Left renal pelvis (tissue), 4 donors: ENCODE results near the gene FEZF1. TPM values are rescaled to one million over a fixed set of nuclear protein-coding genes. Genes with fewer than 3 reads are reported as not detected.
"Not testable (repeated sequence)": the region's sequence is repeated elsewhere in the genome, so short reads cannot be mapped to it uniquely, and the experiment has no call there.

Experiments used
- DNase-seq, 4 donors: peaks; one replicate each; pipeline ENCODE4 v3.0.0-alpha.2; 2013; ENCODE audit warnings: low read depth in 4 of 4, low spot score in 3 of 4
- polyA plus RNA-seq, 4 donors: library from polyadenylated mRNA; unstranded; fragments of 120-200 nt; gene quantifications; one replicate each; pipeline ENCODE4 v1.2.1, GENCODE V29; 2013; ENCODE audit not compliant: insufficient read length in 4 of 4

Gene FEZF1
- polyA plus RNA-seq, 4 donors: not detected

DNA sequence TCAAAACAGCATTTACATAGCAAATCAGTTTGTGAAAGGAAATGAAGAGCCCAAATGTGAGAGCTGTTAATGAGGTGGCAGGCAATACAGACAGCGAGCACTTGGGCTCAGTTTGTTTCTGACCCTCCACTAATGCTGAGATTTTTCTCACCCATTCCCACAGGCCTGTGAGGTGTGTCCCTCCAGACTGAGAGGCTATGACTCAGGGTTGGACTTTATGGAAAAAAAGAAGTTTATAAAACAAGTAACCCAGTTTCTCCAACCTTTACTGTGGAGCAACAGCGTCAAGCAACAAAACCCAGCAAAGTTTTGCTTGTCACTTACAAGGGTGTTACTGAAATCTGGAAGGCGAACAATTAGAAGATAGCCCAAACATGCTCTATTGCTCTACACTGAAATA, 4.9 kb upstream of the FEZF1 start:
- DNase-seq: no peak

DNA sequence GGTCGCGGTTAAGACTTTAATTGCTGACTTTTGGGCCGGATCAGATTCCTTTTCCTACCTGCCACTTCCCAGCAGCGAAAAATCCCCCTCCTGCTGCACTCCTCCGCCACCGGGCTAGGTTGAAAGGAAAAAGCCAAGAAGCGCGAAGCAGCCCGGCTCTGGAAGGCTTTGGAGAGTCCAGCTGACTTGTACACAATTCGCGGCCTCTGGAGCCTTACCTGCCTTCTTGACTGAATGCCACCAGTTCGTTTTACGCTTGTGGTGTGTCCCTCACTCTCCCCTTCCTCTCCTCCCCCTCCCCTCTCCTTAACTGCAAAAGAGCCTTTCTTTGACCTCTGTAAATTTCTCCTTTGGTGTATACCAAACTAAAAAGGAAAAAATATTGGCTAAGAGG, 2.7 kb upstream of the FEZF1 start:
- DNase-seq: no peak

DNA sequence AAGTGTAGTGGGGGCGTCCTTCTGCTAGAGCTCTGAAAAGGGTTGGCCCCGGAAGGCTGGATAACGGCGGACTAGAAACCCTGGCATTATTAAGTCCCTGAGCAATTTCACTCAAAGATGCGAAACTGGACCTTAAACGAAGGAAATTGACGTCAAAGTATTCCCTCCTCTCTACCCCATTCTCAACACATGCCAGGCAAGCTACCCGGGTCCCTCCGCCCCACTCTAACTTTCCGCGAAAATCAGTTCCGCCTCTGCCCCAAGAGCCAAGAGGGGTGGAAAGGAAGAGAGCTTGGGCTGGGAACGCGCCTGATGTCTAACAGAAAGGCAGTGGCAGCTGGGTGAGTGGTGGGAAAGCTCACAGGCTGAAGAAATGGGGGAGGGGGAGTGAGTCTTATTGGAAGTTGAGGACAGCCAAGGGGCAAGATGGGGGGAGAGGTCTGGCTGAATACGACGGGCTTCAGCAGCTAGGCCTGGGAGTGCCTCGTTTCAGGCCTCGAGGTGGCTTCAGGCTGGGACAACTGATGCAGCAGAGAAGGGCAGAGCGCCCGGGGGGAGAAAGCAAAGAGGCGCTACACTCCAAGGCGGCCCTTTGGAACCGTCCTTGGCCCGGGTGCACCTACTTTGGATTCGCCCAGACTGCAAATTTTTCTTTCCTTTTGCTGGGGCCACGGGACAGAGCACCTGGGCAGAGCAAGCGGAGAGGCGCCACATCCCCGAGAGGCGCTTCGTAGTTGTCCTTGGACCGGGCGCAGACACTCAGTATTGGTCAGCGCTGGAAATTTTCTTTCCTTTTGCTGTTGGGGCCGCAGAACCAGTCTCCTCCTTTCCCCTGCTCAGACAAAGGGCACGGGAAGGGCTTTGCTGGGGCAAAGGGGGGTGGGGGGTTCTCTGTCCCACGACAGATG, 2.0 kb upstream of the FEZF1 start:
- DNase-seq: no peak

DNA sequence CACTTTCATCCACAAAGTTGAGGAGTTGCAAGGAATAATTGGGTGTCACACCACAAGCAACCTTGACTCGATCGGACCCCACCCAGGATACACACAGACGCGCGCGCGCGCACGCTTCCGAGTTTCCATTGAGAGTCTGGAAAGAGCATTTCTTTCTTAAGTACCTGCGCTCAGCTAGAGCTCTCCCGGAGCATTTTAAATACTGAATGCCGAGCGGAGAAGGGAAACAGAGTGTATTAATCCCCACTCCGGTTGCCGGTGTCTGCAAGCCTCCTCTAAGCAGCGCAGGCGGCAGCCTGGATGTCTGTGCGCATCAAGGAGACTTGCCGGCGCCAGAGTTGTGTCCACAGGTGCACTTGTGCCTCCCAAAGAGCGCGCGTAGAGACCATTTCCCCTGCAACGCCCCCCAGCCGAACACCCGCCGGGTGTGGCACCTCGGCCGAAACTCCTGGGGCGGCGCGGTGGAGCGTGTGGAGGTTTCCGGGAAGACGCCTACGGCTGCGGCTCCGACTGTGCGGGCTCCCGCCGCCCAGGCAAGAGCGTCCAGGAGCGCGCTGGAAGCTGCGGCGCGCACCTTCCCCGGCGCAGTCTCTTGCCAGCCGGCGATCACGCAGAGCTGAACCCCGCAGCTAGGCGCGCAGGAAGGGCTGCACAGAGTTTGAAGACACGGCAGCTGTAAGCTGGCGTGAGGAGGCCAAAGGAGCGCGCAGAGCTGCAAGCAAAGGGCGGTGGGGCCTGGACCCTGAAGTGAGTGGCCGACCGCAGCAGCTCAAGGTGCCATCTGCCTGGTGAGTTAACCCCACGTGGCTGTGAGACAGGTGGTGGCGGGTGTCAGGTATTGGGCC, 1.1 kb upstream of the FEZF1 start:
- DNase-seq: no peak

DNA sequence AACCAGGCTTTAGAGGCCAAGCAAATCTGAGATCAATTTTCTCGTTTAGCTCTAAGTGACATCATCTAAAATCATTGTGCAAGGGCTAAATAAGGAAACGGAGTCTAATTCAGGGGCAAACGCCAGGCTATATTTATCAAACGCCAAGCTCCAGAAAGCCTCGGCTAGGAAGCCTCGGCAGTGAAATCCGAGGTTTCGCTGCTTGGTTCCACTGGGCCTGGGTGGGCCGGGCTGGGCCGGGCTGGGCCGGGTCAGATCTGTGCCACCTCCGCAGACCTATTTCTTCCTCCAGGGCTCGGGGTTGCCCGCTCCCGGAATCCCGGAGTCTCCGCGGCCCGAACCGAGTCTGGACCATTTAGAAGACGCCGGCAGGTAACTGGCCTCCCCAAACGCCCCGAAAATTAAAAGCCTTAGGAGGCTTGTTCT, 459 bp upstream of the FEZF1 start:
- no peak for DNase-seq

DNA sequence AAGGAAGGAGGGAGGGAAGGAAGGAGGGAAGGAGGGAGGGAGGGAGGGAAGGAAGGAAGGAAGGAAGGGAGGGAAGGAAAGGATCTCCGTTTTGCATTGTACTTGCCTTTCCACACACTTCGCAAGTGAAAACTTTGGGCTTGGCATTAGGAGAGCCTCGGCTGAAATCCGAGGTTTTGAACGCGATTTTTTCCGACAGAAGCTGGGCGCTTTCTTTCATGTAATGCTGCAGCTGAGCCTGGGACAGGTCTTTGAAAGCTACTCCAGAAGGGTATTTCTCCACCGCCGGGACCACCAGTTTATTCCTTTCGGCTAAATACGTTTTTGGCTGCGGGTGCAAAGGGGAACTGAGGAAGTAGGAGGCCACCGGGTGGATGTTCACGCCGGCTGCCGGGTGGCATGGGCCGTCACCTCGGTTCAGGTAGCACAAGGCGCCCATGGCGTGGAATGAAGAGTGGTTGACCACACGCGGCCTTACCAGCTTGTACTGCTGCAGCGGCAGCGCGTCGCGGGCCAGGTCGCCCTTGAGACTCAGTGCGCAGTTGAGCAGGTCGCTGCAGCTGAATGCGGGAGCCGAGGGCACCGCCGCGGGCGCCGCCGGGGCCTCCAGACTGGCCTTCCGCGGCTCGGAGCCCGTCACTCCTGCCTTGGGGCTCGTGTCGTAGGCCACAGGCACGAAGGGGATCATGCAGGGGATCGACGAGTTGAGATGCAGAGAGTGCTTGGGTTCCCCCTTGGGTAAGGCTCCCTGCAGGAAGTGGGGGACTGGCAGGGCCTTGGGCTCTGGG, 825 bp downstream of the FEZF1 start:
- DNase-seq: no peak

DNA sequence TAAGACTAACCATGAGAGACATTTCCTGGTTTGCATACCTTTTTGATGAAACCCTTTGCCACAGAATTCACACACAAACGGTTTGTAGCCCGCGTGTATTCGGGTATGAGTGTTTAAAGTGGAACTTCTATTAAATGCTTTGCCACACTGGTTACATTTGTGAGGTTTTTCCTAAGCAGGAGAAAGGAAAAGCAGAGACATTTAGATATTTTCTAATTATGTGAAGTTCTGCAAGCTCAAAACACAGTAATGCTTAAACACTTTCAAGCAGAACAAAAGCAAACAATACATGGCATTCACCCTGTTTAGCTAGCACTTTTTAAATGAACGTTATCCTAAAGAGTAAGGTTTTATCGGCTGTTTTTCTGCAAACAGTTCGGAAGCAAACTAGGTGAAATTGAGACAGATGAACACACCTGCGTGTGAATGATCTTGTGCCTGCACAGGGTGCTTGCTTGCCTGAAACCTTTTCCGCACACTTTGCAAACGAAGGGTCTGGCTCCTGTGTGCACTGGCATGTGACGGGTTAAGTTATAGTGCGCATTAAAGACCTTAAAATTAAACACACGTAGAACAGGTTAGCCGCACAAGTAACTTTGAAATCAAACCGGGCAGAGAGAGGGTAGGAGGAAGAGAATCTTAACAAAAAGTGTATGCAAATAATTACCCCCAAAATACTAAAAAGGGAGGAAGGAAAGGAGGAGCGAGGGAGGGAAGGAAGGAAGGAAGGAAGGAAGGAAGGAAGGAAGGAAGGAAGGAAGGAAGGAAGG, 1.6 kb downstream of the FEZF1 start:
- no peak for DNase-seq

DNA sequence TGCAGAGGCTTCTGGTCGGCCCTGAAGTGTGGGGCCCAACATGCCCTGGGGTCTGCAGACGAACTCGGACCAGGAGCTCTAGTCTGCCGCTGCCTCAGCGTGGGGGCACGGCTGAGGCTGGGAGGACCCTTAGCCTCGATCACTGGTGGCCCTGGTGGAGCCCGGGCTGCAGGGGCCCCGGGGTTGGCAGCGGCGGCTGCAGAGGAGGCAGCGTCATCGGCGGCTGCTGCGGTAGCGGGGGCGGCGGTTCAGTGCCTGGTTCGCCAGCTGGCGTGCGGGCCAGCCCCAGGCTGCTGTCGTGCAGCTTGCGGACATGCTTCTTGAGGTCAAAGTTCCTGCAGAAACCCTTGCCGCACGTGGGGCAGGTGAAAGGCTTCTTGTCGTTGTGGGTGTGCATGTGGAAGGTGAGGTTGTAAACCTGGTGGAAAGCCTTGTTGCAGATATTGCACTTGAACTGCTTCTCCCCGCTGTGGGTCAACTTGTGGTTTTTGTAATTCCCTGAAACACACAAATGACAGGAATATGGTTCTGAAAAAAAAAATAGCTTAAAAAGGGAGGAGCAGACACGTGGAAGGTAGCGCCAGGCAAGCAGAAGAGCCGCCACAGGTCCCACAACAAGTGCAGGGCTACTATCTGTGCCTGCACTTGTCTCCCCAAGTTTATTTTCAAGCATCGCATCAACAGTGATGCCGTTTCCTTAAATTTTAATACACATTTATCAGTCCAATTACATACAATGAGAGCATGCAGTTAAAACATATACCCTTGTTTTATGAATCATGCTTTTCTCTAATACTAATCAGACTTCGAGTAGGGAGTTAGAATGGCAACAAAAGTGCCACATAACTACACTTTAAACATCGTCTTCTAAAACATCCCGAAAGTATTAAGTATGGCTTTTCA, 2.4 kb downstream of the FEZF1 start:
- no peak for DNase-seq

DNA sequence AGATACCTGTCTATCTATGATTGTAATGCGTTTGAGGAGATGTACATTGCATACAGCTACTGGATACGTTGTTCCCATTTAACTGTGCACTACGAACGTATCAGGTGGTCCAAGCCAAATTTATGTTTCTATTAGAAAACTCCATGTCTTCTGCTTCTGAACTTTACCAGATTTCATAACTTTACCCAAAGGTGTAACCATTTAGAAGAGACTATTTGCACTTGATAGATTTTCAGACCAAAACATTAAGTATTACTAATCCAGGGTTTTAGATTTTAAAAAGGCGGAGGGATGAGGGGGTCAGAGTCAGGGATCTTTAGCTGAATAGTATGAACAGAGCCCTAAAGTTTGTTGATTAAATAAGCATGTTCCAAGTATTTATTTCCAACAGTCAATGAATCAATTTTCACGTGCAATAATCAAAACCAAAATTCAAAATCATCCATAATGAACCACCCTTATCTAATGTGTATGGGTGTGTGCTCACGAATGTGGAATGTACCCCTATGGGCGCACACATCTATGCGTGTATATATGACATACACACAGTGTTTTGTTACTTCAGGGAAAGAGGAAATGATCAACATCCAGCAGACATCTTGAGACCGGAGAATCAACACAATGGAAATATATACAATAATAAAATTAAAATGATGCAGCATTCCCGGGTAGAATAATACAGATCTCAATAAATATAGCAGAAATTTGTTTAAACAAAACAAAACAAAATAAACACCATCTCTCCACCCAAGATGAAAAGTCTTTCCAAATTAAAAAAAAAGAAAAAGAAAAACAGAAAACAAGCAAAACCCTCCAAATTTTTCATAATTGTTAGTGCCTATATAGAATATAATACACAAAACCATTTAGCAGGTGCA, 3.4 kb downstream of the FEZF1 start:
- no peak for DNase-seq

DNA sequence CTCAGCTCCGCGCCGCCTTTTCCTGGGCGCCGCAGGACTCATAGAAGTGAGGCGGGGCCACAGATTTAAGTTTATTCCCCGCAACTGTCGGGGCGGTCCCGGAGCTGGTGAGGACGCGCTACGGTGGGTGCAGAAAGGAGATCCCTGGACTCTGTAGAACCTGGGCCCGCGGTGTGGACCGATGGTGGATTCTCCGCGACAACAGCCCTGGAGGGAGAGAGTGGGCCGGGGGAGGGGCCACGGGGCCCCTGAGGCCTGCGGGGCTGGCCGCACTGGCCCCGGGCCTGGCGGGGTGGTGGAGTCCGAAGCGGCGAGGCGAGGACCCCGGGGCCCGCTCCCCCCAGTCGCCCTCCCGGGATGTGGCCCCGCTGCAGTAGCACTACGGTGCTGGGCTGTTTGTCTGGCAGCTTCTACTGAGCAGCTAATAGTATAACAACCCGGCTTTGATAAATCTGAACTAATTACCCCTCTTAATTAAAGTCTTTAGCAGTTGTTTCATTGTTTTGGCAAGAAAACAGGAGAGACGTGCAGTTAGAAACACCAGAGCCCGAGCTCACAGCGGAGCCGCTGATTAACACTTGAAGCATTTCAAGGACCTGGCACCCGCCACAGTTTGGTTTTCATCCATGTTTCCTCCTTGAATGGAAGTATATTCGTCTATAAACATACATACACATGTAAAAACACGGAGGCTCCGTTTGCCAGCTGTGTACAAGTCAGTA, 4.2 kb downstream of the FEZF1 start:
- DNase-seq: no peak

DNA sequence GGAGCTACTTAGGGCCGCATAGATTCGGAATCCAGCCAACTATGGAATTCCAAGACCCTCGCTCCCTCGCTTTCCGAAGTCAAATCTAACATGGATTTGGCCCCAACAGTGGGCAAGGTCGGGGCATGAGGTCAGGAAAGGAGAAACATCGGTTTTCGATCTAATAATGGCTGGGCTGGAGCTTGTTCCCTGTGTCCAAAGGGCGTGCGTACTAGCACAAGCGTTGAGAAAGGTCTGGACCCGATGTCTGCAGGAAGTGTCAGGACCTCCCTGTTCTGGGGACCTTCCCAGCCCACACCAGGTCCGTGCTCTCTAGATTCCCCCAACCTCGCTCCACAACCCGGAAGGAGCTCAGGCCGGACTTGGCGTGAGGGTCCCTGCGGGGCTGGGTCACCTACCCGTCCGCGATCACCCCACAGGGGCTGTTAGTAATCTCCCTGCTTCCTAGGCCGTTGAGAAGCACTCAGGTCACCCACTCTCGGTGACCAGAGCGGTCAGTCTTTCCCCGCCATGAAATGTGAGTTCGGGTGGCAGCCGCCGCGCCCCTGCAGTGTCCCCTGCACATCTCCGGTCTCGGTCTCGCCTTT, 4.8 kb downstream of the FEZF1 start:
- DNase-seq: no peak

DNA sequence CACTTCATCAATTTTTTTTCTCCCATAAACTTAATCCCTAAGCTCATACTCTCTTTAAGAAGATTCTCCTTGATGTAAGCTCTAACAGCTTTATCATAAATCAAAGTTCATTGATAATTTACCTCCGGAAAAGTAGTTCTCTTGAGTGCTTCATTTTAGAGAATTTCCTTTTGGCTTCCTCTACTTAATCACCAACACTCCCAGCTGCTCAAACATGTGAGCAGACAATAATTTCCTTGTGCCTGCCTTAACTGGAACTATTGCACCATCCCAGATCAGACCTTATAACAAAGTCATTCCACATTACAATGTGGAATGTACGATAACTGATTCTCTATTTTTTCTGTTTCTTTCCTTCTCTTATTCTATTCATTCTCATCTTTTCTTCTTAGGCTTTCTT, 5.9 kb downstream of the FEZF1 start:
- no peak for DNase-seq

DNA sequence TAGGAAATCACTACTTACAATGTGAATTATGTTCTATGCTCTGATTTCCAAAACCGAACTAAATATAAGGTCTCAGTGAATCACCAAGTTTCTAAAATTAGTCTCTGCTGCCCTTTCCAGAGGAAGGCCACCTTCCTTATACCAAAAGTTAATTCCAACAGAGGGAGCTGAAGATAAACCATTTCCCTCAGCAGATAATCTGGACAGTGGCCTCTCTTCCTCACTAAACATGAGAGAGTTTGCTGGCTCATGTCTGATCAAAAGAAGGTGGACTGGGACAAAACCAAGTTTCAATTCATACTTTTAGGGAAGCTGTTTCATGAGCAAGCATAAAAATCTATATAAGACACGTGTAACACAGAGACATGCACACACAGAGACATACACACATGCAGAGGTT, 6.4 kb downstream of the FEZF1 start:
- no peak for DNase-seq

DNA sequence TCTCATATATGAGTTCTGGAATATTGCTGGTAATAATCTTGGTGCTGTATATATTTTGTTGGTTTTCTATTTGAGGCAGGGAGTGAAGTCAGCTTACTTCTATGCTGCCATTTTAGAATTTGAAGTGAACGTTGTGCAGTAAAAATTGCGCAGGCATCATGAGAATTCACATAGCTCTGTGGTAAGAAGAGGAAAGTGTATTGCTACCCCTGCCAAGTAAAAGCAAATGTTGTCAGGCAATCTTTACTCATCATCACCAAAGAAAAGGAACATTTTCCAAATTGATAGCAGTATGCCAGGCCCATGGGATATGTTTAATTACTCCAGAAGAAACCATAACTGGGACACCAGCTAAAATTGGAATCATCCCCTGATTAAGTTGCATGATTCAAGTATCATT, 13.4 kb downstream of the FEZF1 start:
- DNase-seq: no peak

DNA sequence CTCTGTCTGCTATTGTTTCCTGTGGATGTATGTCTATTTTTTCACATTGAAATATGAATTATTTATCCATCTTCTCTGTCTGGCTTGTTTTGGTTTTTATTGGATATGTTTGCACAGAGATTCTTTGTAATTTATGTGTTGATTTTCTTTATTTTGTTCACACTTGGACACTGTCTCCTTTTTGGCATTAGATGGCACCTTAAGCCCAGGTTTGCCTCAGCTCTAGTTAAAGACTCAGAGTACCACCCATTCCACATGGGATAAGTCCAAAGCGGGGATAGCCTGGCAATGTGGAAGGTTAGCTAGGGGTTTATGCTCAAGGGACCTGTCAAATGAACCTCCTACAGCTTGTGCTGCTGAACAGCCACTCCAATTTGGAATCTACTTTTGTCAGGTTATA, 14.1 kb downstream of the FEZF1 start:
- DNase-seq: no peak

DNA sequence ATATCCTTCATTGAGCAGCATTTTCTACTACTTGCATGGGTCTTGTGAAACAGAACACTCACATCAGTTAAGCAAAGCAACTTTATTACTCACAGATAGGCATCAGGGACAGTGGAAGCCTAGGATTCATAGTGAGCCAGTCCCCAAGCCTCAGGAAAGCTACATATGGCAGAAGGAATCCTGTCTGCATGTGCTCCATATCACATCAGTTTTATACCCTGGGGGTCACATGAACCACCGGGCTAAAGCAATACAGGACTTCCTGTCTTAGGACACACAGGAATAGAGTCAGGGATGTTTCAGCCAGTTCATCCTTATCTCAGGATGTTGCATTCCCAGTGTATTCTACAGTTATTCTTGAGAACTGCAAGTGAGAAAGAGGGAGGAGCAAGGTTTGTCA, 15.1 kb downstream of the FEZF1 start:
- no peak for DNase-seq

DNA sequence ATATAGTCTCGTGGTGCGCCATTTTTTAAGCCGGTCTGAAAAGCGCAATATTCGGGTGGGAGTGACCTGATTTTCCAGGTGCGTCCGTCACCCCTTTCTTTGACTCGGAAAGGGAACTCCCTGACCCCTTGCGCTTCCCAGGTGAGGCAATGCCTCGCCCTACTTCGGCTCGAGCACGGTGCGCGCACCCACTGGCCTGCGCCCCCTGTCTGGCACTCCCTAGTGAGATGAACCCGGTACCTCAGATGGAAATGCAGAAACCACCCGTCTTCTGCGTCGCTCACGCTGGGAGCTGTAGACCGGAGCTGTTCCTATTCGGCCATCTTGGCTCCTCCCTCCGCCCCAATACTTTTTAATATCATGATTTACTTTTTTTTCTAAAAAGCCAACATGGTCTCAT, 19.9 kb downstream of the FEZF1 start:
- not testable (repeated sequence) for DNase-seq
